Body of pancreas (tissue), 4 donors: ENCODE data around the gene PDIA5.

Experiments
- CTCF ChIP-seq, 7 experiments: fragments of 450-650 bp in 4 of 7; fragments of 200-600 bp in 3 of 7; sonication (generic) in 3 of 7; IDR thresholded peaks; one replicate each; pipeline ENCODE4 v1.5.1; 2016 to 2019; ENCODE audit warnings: antibody characterized with exemption in 7 of 7
- POLR2A ChIP-seq, 3 donors: fragments of 450-650 bp; IDR thresholded peaks; one replicate each; pipeline ENCODE4 v1.6.1; 2016; ENCODE audit warnings: antibody characterized with exemption in 3 of 3, mild to moderate bottlenecking in 2 of 3

- no peak for TF ChIP-seq CTCF (IDR thresholded peaks at IDR 0.05)
- TF ChIP-seq POLR2A (IDR thresholded peaks at IDR 0.05) = peak; percentile 65 to 88 (median 86)
Measured at GRCh38 chr3:123201557-123202427, 135.0 kb downstream of the PDIA5 start, which contains the start of gene SEC22A.
